ENCODE measurements around the gene CDC42BPA.
A peak's percentile ranks its signal among the peaks of the same experiment; 100 is the strongest.

CDC42BPA gene

GRCh38 chr1:226995365-226996332 lies 322.6 kb downstream of the CDC42BPA start:
- no peak for DNase-seq (ENCODE audit: low read depth in 4 of 4, low spot score in 1 of 4)

- DNase-seq (ENCODE audit: low read depth in 4 of 4, low spot score in 1 of 4), result no peak
These were observed 323.5 kb downstream of the CDC42BPA start for GRCh38 chr1:226994586-226995364.

GRCh38 chr1:226993814-226994585 lies 324.3 kb downstream of the CDC42BPA start:
- no peak for DNase-seq (ENCODE audit: low read depth in 4 of 4, low spot score in 1 of 4)

GRCh38 chr1:226991920-226992319 lies 326.4 kb downstream of the CDC42BPA start:
- no peak for DNase-seq (ENCODE audit: low read depth in 4 of 4, low spot score in 1 of 4)

- DNase-seq (ENCODE audit: low read depth in 4 of 4, low spot score in 1 of 4), result peak; percentile 13 to 35 (median 26)
These were observed 328.1 kb downstream of the CDC42BPA start for GRCh38 chr1:226990133-226990716.

- DNase-seq (ENCODE audit: low read depth in 4 of 4, low spot score in 1 of 4), result no peak
These were observed 329.0 kb downstream of the CDC42BPA start for GRCh38 chr1:226989085-226989920.

GRCh38 chr1:226988334-226988666 lies 330.0 kb downstream of the CDC42BPA start:
- no peak for DNase-seq (ENCODE audit: low read depth in 4 of 4, low spot score in 1 of 4)

GRCh38 chr1:226987623-226988333 lies 330.5 kb downstream of the CDC42BPA start:
- DNase-seq (ENCODE audit: low read depth in 4 of 4, low spot score in 1 of 4), result no peak

GRCh38 chr1:226987179-226987536 lies 331.1 kb downstream of the CDC42BPA start:
- no peak for DNase-seq (ENCODE audit: low read depth in 4 of 4, low spot score in 1 of 4)

GRCh38 chr1:226986496-226987178 lies 331.7 kb downstream of the CDC42BPA start:
- no peak for DNase-seq (ENCODE audit: low read depth in 4 of 4, low spot score in 1 of 4)

GRCh38 chr1:226985839-226986463 lies 332.3 kb downstream of the CDC42BPA start:
- no peak for DNase-seq (ENCODE audit: low read depth in 4 of 4, low spot score in 1 of 4)

GRCh38 chr1:226985239-226985838 lies 333.0 kb downstream of the CDC42BPA start:
- no peak for DNase-seq (ENCODE audit: low read depth in 4 of 4, low spot score in 1 of 4)

- no peak for DNase-seq (ENCODE audit: low read depth in 4 of 4, low spot score in 1 of 4)
These were observed 333.6 kb downstream of the CDC42BPA start for GRCh38 chr1:226984521-226985238.

- DNase-seq (ENCODE audit: low read depth in 4 of 4, low spot score in 1 of 4), result no peak
These were observed 334.3 kb downstream of the CDC42BPA start for GRCh38 chr1:226983992-226984364.

- no peak for DNase-seq (ENCODE audit: low read depth in 4 of 4, low spot score in 1 of 4)
These were observed 334.9 kb downstream of the CDC42BPA start for GRCh38 chr1:226983247-226983991.

- DNase-seq (ENCODE audit: low read depth in 4 of 4, low spot score in 1 of 4), result no peak
These were observed 335.7 kb downstream of the CDC42BPA start for GRCh38 chr1:226982451-226983177.
